DMS114 treated with DMSO at 0.1 percent for 48 hours (cell line): ENCODE data around the gene TGFBI.

Experiments used
- DNase-seq: peaks from one replicate; lab custom pipeline; 2025; ENCODE audit not compliant: unreplicated experiment; lab: John Stamatoyannopoulos, UW

The TGFBI gene

GRCh38 chr5:136028782-136029742 lies at the start of gene TGFBI:
TGFBI (plus strand) TSS chr5:136028988; CDS start chr5:136029056, 68 bp downstream.
- no peak for DNase-seq

GRCh38 chr5:135978993-135979392 lies 49.8 kb upstream of the TGFBI start:
- no peak for DNase-seq

- no peak for DNase-seq
Observed at GRCh38 chr5:135979510-135979909, 49.3 kb upstream of the TGFBI start.

- DNase-seq: no peak
Observed at GRCh38 chr5:135980620-135981019, 48.2 kb upstream of the TGFBI start.

- no peak for DNase-seq
Observed at GRCh38 chr5:135985951-135986350, 42.8 kb upstream of the TGFBI start.

GRCh38 chr5:135986401-135986800 lies 42.4 kb upstream of the TGFBI start:
- no peak for DNase-seq

GRCh38 chr5:135986891-135987401 lies 41.8 kb upstream of the TGFBI start:
- no peak for DNase-seq

GRCh38 chr5:135988546-135988945 lies 40.2 kb upstream of the TGFBI start:
- DNase-seq: no peak

GRCh38 chr5:135989686-135990085 lies 39.1 kb upstream of the TGFBI start:
- DNase-seq: no peak

- no peak for DNase-seq
Observed at GRCh38 chr5:135990528-135991255, 38.1 kb upstream of the TGFBI start.

GRCh38 chr5:135991429-135991828 lies 37.4 kb upstream of the TGFBI start:
- no peak for DNase-seq

GRCh38 chr5:135993335-135993879 lies 35.4 kb upstream of the TGFBI start:
- DNase-seq: no peak

GRCh38 chr5:135993880-135994636 lies 34.7 kb upstream of the TGFBI start:
- no peak for DNase-seq

GRCh38 chr5:135995976-135996375 lies 32.8 kb upstream of the TGFBI start:
- no peak for DNase-seq

- no peak for DNase-seq
Observed at GRCh38 chr5:135996611-135997010, 32.2 kb upstream of the TGFBI start.

GRCh38 chr5:135997673-135998335 lies 31.0 kb upstream of the TGFBI start:
- no peak for DNase-seq

GRCh38 chr5:135998889-135999288 lies 29.9 kb upstream of the TGFBI start:
- DNase-seq: no peak

- no peak for DNase-seq
Observed at GRCh38 chr5:135999406-136000139, 29.2 kb upstream of the TGFBI start.

- DNase-seq: no peak
Observed at GRCh38 chr5:136000147-136000546, 28.6 kb upstream of the TGFBI start.

- no peak for DNase-seq
Observed at GRCh38 chr5:136000932-136001331, 27.9 kb upstream of the TGFBI start.
